ENCODE measurements around the gene SCO1.

DNA sequence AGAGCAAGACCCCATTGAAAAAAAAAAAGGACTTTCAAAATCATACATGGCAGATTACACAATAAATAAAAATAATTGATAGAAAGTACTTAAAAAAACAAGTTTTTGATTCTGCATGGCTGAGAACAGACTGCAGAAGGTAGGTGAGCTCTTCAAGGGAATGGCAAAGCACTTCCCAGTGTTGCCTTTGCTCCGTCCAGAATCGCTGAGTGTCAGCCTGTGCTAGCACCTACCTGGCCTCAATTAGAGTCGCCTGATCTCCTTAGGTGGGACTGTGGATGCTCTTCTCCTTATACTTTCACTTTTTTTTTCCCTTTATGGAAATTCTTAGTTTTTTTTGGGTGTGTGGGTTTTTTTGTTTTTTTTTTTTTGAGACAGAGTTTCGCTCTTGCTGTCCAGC is 38.5 kb upstream of the SCO1 start:
- TF ChIP-seq EZH2 (IDR thresholded peaks at IDR 0.05; ENCODE audit: borderline replicate concordance, low read length), result no peak
- TF ChIP-seq CTCF (IDR thresholded peaks at IDR 0.05; ENCODE audit: low read length), result no peak
